D721Med (cell line): ENCODE data around the gene FLYWCH1.

Experiments used
- DNase-seq: peaks from one replicate; pipeline ENCODE4 v3.0.0; 2011; ENCODE audit warnings: low spot score; ENCODE audit not compliant: insufficient read length
- FAIRE-seq: peaks from 2 replicates; lab custom pipeline; 2011; peaks lifted over from hg19 to GRCh38; lab: Jason Lieb, UNC
- CTCF ChIP-seq: IDR thresholded peaks from 2 replicates; pipeline ENCODE4 v1.5.1; 2012; ENCODE audit warnings: mild to moderate bottlenecking, control low read depth; ENCODE audit not compliant: insufficient read depth; ENCODE audit errors: missing control alignments

FLYWCH1 gene

GRCh38 chr16:2949705-2950352, 38.1 kb downstream of the FLYWCH1 start:
- no peak for TF ChIP-seq CTCF
- FAIRE-seq (no peak), DNase-seq (no peak)

GRCh38 chr16:2950353-2950724, 38.6 kb downstream of the FLYWCH1 start:
- DNase-seq = no peak
- no peak for FAIRE-seq
- no peak for TF ChIP-seq CTCF

- FAIRE-seq = no peak
- no peak for DNase-seq
- no peak for TF ChIP-seq CTCF
Measured at GRCh38 chr16:2950773-2951172, 39.0 kb downstream of the FLYWCH1 start.

- no peak for DNase-seq
- FAIRE-seq = no peak
- no peak for TF ChIP-seq CTCF
Measured at GRCh38 chr16:2952679-2953078, 40.9 kb downstream of the FLYWCH1 start.

- FAIRE-seq (no peak), DNase-seq (peak; percentile 58)
- TF ChIP-seq CTCF = no peak
Measured at GRCh38 chr16:2953706-2954627, 42.2 kb downstream of the FLYWCH1 start.

- FAIRE-seq = no peak
- TF ChIP-seq CTCF = no peak
- no peak for DNase-seq
Measured at GRCh38 chr16:2954656-2955381, 43.1 kb downstream of the FLYWCH1 start.
